Epithelial cell of proximal tubule (primary cell): ENCODE results near the gene BBS7. TPM values are rescaled to one million over a fixed set of nuclear protein-coding genes. Genes with fewer than 3 reads are reported as not detected.

Experiments used
- DNase-seq: peaks from one replicate; pipeline ENCODE4 v3.0.0-alpha.2; 2011; ENCODE audit warnings: low read depth
- H3K4me3 ChIP-seq: 2 replicates; pipeline ENCODE4 v1.5.1; 2011; ENCODE audit warnings: low read depth, mild to moderate bottlenecking, low read length
- total RNA-seq: library from RNA; depleted of rRNA; stranded (reverse); fragments of >200 nt; gene quantifications from 2 replicates; pipeline ENCODE4 v1.2.3, GENCODE V29; 2015
- TF ChIP-seq, protein P1 (sequence below): conservative IDR thresholded peaks from 2 replicates; pipeline ENCODE4 v1.5.1; 2012; ENCODE audit warnings: low read depth, mild to moderate bottlenecking, low read length

The BBS7 gene
- total RNA-seq, 1 donor from 2014 or later = 26.5 TPM

- TF ChIP-seq, protein P1, sequence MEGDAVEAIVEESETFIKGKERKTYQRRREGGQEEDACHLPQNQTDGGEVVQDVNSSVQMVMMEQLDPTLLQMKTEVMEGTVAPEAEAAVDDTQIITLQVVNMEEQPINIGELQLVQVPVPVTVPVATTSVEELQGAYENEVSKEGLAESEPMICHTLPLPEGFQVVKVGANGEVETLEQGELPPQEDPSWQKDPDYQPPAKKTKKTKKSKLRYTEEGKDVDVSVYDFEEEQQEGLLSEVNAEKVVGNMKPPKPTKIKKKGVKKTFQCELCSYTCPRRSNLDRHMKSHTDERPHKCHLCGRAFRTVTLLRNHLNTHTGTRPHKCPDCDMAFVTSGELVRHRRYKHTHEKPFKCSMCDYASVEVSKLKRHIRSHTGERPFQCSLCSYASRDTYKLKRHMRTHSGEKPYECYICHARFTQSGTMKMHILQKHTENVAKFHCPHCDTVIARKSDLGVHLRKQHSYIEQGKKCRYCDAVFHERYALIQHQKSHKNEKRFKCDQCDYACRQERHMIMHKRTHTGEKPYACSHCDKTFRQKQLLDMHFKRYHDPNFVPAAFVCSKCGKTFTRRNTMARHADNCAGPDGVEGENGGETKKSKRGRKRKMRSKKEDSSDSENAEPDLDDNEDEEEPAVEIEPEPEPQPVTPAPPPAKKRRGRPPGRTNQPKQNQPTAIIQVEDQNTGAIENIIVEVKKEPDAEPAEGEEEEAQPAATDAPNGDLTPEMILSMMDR = no peak
- H3K4me3 ChIP-seq = no peak overlapping the region
- no peak for DNase-seq
Observed at GRCh38 chr4:121794505-121795188, 75.6 kb downstream of the BBS7 start.

DNA sequence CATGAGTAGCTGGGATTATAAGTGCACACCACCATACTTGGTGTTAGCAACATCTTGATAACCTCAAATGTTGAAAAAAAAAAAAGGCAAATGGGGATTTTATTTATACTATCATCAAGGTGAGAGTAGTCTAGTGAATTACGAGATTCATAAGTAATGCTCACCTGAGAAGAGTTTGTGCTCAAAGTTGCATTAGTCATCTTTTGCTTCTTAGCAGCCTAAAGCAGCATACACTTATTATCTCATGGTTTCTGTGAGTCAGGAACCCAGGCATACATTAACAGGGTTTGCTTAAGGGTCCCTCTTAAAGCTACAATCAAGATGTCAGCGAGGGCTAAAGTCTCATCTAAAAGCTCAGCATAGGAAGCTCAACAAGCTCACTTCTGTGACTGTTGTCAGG, 77.3 kb downstream of the BBS7 start:
- TF ChIP-seq, protein P1 = no peak
- no peak overlapping the region for H3K4me3 ChIP-seq
- DNase-seq = no peak

- no peak for DNase-seq
- TF ChIP-seq, protein P1 = no peak
- no peak overlapping the region for H3K4me3 ChIP-seq
Observed at GRCh38 chr4:121791481-121791880, 78.8 kb downstream of the BBS7 start.

- TF ChIP-seq, protein P1 = no peak
- DNase-seq = no peak
- H3K4me3 ChIP-seq = no peak overlapping the region
Observed at GRCh38 chr4:121790976-121791375, 79.3 kb downstream of the BBS7 start.

DNA sequence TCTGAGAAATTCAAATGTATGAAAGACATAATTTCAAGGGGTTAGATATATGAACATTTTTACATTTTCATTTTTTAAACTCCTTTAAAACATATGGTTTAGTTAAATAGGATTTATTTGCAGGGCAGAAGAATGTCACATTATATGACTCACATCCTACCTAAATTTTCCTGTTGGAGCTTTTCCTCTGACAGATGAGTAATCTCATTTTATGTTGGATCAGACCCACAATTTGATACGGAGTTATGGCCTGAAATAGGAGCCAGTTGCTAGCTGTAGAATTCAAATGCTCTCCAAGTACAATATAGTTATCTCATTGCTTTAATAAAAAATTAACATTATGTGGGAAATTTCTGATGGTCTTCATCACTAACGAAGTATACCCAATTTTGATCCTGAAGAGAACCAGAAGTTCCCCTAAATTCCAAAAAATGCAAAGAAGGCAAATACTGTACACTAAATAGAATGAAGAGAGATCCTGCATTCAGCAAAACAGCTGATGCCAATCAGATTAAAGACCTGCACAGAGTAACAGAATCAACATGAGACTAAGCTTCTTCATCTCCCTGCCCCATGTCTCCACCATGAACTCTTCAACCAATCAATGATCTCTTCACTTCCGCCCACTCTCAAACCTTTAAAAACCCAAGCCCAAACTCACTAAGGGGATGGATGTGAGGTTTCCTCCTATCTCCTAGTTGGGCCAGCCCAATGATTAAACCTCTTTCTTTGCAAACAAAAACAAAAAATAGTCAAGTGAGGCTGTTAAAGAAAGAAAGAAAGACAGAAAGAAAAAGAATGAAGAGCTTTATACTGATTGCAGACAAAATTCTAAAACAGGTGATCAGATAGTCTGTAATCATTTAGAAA, 80.1 kb downstream of the BBS7 start:
- H3K4me3 ChIP-seq = no peak overlapping the region
- TF ChIP-seq, protein P1 = no peak
- no peak for DNase-seq

GRCh38 chr4:121789455-121789854, 80.8 kb downstream of the BBS7 start:
- H3K4me3 ChIP-seq = no peak overlapping the region
- no peak for DNase-seq
- TF ChIP-seq, protein P1 = no peak
